MM.1S (cell line): ENCODE data around the gene FMN1.

Source experiments
- EZH2 ChIP-seq: fragments of 300-600 bp; sonication (generic); optimal IDR thresholded peaks from 2 replicates; pipeline ENCODE3; 2017; ENCODE audit warnings: low read depth, mild to moderate bottlenecking, antibody characterized with exemption, low read length, mixed read lengths
- EZH2phosphoT487 ChIP-seq: fragments of 300-600 bp; sonication (generic); IDR thresholded peaks from 2 replicates; pipeline ENCODE4 v1.6.1; 2018; ENCODE audit warnings: antibody characterized with exemption, low read length
- TF ChIP-seq, protein P1 (sequence below): fragments of 300-600 bp; sonication (generic); IDR thresholded peaks from 2 replicates; pipeline ENCODE4 v1.5.1; 2016; ENCODE audit warnings: antibody characterized with exemption, low read length, mixed read lengths

DNA sequence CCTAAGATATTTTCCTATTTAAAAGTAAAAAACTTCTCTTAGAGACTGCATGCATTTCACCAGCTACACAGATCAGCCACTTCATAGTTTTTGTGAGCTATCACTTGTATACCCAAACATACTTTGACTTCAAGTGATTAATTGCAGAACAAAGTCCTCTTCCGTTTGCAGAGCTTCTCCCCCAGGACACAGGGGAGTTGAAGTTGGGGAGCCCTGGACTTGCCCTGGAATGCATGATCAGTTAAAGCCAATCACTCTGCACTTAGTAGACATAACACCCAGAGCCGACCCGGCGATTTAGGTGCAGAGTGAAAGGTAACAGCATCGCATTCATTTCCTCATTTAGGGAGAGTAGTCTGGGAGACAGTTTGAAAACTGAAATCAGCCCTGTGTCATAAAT, 406.6 kb downstream of the FMN1 start:
- TF ChIP-seq, protein P1, sequence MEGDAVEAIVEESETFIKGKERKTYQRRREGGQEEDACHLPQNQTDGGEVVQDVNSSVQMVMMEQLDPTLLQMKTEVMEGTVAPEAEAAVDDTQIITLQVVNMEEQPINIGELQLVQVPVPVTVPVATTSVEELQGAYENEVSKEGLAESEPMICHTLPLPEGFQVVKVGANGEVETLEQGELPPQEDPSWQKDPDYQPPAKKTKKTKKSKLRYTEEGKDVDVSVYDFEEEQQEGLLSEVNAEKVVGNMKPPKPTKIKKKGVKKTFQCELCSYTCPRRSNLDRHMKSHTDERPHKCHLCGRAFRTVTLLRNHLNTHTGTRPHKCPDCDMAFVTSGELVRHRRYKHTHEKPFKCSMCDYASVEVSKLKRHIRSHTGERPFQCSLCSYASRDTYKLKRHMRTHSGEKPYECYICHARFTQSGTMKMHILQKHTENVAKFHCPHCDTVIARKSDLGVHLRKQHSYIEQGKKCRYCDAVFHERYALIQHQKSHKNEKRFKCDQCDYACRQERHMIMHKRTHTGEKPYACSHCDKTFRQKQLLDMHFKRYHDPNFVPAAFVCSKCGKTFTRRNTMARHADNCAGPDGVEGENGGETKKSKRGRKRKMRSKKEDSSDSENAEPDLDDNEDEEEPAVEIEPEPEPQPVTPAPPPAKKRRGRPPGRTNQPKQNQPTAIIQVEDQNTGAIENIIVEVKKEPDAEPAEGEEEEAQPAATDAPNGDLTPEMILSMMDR = no peak
- TF ChIP-seq EZH2 (no peak), EZH2phosphoT487 (no peak)
